ENCODE data around the gene SMG6. TPM values are rescaled to one million over a fixed set of nuclear protein-coding genes. Genes with fewer than 3 reads are reported as not detected.

SMG6 gene
- polyA plus RNA-seq, 1 experiment, result 27.3 TPM

DNA sequence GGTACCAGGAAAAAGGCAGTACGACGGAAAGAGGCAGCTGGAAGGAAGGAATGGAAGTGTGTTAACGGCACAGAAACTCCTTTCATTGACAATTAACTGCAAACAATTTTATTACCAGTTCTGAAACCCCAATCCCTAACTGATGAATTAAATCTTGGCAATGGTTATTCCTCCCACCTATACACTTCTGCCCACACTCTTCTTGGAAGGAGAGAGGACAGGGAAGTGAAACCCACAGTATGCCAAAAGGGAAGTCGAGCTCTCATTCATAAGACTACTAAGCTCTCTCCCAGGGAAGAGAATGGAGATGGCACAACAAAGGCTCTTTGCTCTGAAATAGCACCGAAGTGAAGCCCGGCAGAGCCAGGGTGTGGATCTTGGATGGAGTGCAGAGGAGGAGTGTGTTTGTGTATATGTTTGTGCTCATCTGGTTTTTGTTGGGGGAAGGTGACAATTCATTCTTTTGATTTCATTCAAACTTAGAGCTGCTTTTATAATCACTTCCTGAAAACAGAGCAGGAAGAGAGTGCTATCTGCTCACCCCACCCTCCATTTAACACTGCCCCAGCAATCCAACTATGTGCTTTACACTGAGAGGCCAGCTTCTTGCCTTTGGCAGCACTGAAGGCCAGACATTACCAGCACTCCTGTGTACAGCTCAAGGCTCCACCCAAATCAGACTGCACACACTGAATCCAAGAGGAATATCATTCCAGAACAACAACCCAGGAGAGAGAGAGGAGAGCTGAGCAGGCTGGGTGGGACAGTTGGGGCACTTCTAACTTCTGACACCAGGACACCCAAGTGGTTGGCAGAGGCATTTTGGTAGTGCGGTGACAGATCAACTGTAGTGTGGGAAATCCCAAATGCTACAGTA is 180.0 kb downstream of the SMG6 start:
- peak overlapping the region; percentile 90 for H3K27ac ChIP-seq (ENCODE audit: low read depth, low read length)
- H3K27me3 ChIP-seq (ENCODE audit: control insufficient read depth, insufficient read depth, low read length), result no peaks in the 10 kb centered on the region
- no peak for DNase-seq (ENCODE audit: low read depth, low spot score)
- ChIA-PET POLR2A (interaction anchor here (0.8 to 2.1 kb wide), 5 partner anchors 21 to 90 kb away, joined by 3 to 6 read pairs (median 4); no protein-coding TSS in a partner anchor), CTCF (interaction anchor here (0.6 to 1.0 kb wide), 4 partner anchors 9 to 121 kb away, joined by 3 read pairs; no protein-coding TSS in a partner anchor)
- H3K4me3 ChIP-seq (ENCODE audit: low read depth, low read length), result peak overlapping the region; percentile 29; the same call in 1 of the 2 replicates
- TF ChIP-seq, protein P1, sequence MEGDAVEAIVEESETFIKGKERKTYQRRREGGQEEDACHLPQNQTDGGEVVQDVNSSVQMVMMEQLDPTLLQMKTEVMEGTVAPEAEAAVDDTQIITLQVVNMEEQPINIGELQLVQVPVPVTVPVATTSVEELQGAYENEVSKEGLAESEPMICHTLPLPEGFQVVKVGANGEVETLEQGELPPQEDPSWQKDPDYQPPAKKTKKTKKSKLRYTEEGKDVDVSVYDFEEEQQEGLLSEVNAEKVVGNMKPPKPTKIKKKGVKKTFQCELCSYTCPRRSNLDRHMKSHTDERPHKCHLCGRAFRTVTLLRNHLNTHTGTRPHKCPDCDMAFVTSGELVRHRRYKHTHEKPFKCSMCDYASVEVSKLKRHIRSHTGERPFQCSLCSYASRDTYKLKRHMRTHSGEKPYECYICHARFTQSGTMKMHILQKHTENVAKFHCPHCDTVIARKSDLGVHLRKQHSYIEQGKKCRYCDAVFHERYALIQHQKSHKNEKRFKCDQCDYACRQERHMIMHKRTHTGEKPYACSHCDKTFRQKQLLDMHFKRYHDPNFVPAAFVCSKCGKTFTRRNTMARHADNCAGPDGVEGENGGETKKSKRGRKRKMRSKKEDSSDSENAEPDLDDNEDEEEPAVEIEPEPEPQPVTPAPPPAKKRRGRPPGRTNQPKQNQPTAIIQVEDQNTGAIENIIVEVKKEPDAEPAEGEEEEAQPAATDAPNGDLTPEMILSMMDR (IDR thresholded peaks at IDR 0.05; ENCODE audit: low read depth, low read length), result no peak
- no peaks in the 10 kb centered on the region; the same call in 1 of the 2 replicates for H3K9me3 ChIP-seq (ENCODE audit: control insufficient read depth, insufficient read depth, low read length)

DNA sequence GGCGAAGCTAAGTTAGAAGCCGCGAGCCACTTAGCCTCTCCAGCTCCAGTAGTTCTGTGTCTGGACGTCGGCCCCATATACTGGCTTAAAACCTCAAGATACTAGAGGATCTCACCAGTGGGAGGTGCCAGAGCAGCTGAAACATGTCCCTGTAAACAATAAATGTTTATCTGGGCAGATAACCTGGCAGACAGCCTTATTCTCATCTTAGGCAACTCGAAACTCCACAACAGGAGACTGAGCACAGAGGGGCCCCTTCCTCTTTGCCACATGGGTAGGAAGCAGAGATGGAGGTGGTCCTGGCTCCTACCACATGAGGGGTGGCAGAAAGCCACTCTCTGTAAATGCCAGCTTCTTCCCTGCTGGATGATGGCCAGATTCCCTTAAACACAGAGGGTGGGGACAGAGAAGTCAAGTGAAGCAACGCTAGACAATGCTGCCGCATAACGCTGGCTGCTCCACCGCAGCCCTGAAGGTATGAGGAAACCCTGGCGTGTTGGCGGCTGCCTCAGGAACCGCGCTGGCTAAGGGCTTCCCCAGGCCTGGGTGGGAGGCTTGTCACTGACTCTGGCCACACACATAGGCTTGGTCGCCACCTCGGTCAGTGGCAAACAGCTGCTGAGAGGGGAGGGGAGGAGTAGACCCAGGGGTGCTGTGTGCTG is 180.8 kb downstream of the SMG6 start:
- POLR2A ChIA-PET, result interaction anchor here (0.9 to 2.1 kb wide), 8 partner anchors 10 to 122 kb away, joined by 3 to 7 read pairs (median 6); no protein-coding TSS in a partner anchor
- DNase-seq (ENCODE audit: low read depth, low spot score), result peak; percentile 66
- H3K4me3 ChIP-seq (ENCODE audit: low read depth, low read length), result peak overlapping the region; percentile 29
- TF ChIP-seq, protein P1 (IDR thresholded peaks at IDR 0.05; ENCODE audit: low read depth, low read length), result peak; percentile 36
- H3K9me3 ChIP-seq (ENCODE audit: control insufficient read depth, insufficient read depth, low read length), result no peaks in the 10 kb centered on the region; the same call in 1 of the 2 replicates
- no peaks in the 10 kb centered on the region for H3K27me3 ChIP-seq (ENCODE audit: control insufficient read depth, insufficient read depth, low read length)
- peak overlapping the region; percentile 90 for H3K27ac ChIP-seq (ENCODE audit: low read depth, low read length)
- CTCF ChIA-PET, result interaction anchor here (0.7 to 2.2 kb wide), 8 partner anchors 11 to 160 kb away, joined by 3 to 14 read pairs (median 3); no protein-coding TSS in a partner anchor

DNA sequence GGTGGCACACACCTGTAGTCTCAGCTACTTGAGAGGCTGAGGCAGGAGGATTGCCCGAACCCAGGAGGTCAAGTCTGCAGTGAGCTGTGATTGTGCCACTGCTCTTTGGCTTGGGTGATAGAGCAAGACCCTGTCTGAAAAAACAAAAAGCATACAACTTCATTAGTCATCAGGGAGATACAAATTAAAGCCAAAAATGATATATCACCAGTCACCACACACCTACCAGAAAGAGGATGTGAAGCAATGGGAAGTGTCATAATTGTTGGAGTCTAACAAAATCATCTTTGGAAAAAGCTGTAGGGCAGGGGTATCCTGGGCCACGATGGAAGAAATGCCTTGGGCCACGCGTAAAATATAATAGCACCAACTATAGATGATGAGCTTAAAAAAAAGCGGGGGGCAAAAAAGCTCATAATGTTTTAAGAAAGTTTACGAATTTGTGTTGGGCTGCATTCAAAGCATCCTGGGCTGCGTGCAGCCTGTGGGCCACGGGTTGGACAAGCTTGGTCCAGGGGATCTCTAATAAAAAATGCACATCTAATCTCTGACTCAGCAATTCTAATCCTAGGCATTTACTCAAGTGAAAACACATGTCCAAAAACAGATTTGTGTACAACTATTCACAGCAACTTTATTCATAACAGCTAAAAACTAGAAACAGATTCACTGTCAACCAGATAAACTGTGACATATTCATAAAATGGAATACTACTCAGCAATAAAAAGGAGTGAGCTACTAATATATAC is 182.8 kb downstream of the SMG6 start:
- POLR2A ChIA-PET, result interaction anchor here (0.5 to 1.9 kb wide), 6 partner anchors 10 to 59 kb away, joined by 3 to 11 read pairs (median 4); no protein-coding TSS in a partner anchor
- H3K27ac ChIP-seq (ENCODE audit: low read depth, low read length), result no peak overlapping the region
- H3K27me3 ChIP-seq (ENCODE audit: control insufficient read depth, insufficient read depth, low read length), result no peaks in the 10 kb centered on the region
- H3K9me3 ChIP-seq (ENCODE audit: control insufficient read depth, insufficient read depth, low read length), result no peaks in the 10 kb centered on the region; the same call in 1 of the 2 replicates
- CTCF ChIA-PET, result interaction anchor here (0.5 to 2.2 kb wide), 7 partner anchors 9 to 232 kb away, joined by 3 to 14 read pairs (median 5); partner anchors contain the start of gene HIC1
- TF ChIP-seq, protein P1 (IDR thresholded peaks at IDR 0.05; ENCODE audit: low read depth, low read length), result no peak
- DNase-seq (ENCODE audit: low read depth, low spot score), result no peak
- H3K4me3 ChIP-seq (ENCODE audit: low read depth, low read length), result no peak overlapping the region

DNA sequence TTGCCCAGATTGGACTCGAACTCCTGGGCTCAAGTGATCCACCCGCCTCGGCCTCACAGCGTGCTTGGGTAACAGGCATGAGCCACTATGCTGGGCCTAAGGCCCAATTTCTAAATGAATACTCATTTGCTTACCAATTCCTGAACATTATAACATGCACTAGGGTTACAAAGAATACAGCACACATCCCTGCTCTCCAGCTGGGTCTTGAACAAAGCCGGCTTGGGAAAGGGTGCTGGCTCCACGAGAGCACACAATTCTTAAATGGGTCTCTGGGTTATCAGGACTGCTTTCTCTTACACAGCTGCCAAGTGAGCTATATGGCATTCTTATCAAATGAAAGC is 190.3 kb downstream of the SMG6 start:
- ChIA-PET POLR2A (interaction anchor here (1.0 to 1.9 kb wide), 5 partner anchors 9 to 59 kb away, joined by 5 to 7 read pairs (median 6); no protein-coding TSS in a partner anchor), CTCF (no interaction called here)
- H3K4me3 ChIP-seq (ENCODE audit: low read depth, low read length), result no peak overlapping the region
- no peaks in the 10 kb centered on the region for H3K27me3 ChIP-seq (ENCODE audit: control insufficient read depth, insufficient read depth, low read length)
- H3K9me3 ChIP-seq (ENCODE audit: control insufficient read depth, insufficient read depth, low read length), result no peaks in the 10 kb centered on the region
- H3K27ac ChIP-seq (ENCODE audit: low read depth, low read length), result peak overlapping the region; percentile 11
- TF ChIP-seq, protein P1 (IDR thresholded peaks at IDR 0.05; ENCODE audit: low read depth, low read length), result no peak
- no peak for DNase-seq (ENCODE audit: low read depth, low spot score)
